Prostate gland (tissue), 2 donors: Measurements from ENCODE around the gene HEG1. TPM values are rescaled to one million over a fixed set of nuclear protein-coding genes. Genes with fewer than 3 reads are reported as not detected.

Experiments
- DNase-seq: peaks from one replicate; pipeline ENCODE4 v3.0.0-alpha.2; 2019; ENCODE audit warnings: low spot score
- H3K27ac ChIP-seq, 2 donors: fragments of 200-600 bp; sonication (generic); 2 replicates each; pipeline ENCODE4 v1.5.1; 2017 to 2019
- H3K27me3 ChIP-seq: fragments of 200-600 bp; sonication (generic); replicated peaks from 2 replicates; pipeline ENCODE4 v1.5.1; 2019; ENCODE audit not compliant: insufficient read depth
- H3K36me3 ChIP-seq, 2 donors: fragments of 200-600 bp; sonication (generic); 1 replicate in 1 of 2; 2 replicates in 1 of 2; pipeline versions ENCODE4 v1.5.1 to v1.8.1; 2017 to 2019
- H3K4me1 ChIP-seq: fragments of 200-600 bp; sonication (generic); replicated peaks from 2 replicates; pipeline ENCODE4 v1.5.1; 2019
- H3K4me3 ChIP-seq, 2 donors: fragments of 200-600 bp; sonication (generic); 2 replicates each; pipeline ENCODE4 v1.5.1; 2017 to 2019
- H3K9me3 ChIP-seq: fragments of 200-600 bp; sonication (generic); 2 replicates; pipeline ENCODE4 v1.5.1; 2017
- CTCF ChIP-seq, 4 experiments: fragments of 200-600 bp in 2 of 4; fragments of 450-650 bp in 2 of 4; sonication (generic) in 2 of 4; IDR thresholded peaks; 1 replicate in 3 of 4; 2 replicates in 1 of 4; pipeline ENCODE4 v1.5.1; 2016 to 2019; ENCODE audit warnings: antibody characterized with exemption in 4 of 4, mild to moderate bottlenecking in 2 of 4, moderate library complexity in 2 of 4
- POLR2A ChIP-seq: fragments of 450-650 bp; IDR thresholded peaks from one replicate; pipeline ENCODE4 v1.6.1; 2016; ENCODE audit warnings: antibody characterized with exemption, mild to moderate bottlenecking
- POLR2AphosphoS5 ChIP-seq: sonication (generic); formaldehyde crosslinking; IDR thresholded peaks from one replicate; pipeline ENCODE4 v1.6.1; 2017; ENCODE audit warnings: antibody characterized with exemption
- WGBS: methylation state at CpG from one replicate; pipeline ENCODE4 v1.1.5; 2018; 5-methylcytosine and 5-hydroxymethylcytosine counted together
- intact Hi-C: fragments of 100-400 bp; cut with DNase I; formaldehyde crosslinking; loops from one replicate; pipeline ENCODE4 v1.14.2; 2022
- total RNA-seq, 2 donors: library from RNA; depleted of rRNA; stranded (reverse); fragments of >200 nt; gene quantifications; one replicate each; pipeline ENCODE4 v1.1.0, GENCODE V29; 2016

Gene HEG1
- total RNA-seq, 2 donors from 2014 or later, result 27.5 to 130 TPM

- Histone ChIP-seq H3K9me3 (no peaks in the 10 kb centered on the region), H3K27me3 (no peaks in the 10 kb centered on the region), H3K36me3 (peaks cover 0 to 3% of the 10 kb centered on the region in 2 donors), H3K4me1 (peaks cover 14% of the 10 kb centered on the region), H3K4me3 (no peak overlapping the region), H3K27ac (no peak overlapping the region)
- WGBS, result 58% methylated on average over 10 of the region's 10 CpGs
- TF ChIP-seq CTCF (IDR thresholded peaks at IDR 0.05), result no peak
- TF ChIP-seq POLR2AphosphoS5, result no peak
- TF ChIP-seq POLR2A, result no peak
- intact Hi-C loops, result loop anchor here (2.0 to 5.0 kb wide), 2 partner anchors 51 to 138 kb away; partner anchors contain the start of gene HEG1
- DNase-seq, result no peak
Measured at GRCh38 chr3:125003859-125004595, 51.8 kb downstream of the HEG1 start.

- peak; percentile 31 for DNase-seq
- 26% methylated on average over 6 of the region's 7 CpGs for whole genome bisulfite sequencing
- intact Hi-C loops, result loop anchor here (2.0 to 5.0 kb wide), 2 partner anchors 51 to 139 kb away; partner anchors contain the start of gene HEG1
- H3K9me3 ChIP-seq, result no peaks in the 10 kb centered on the region
- H3K4me1 ChIP-seq, result peaks cover 14% of the 10 kb centered on the region
- TF ChIP-seq POLR2A, result no peak
- TF ChIP-seq POLR2AphosphoS5, result peak; percentile 22
- H3K4me3 ChIP-seq, result no peak overlapping the region
- peak overlapping the region in 1 of 2 donors; percentile 4 for H3K27ac ChIP-seq
- no peaks in the 10 kb centered on the region for H3K27me3 ChIP-seq
- peaks cover 0 to 3% of the 10 kb centered on the region in 2 donors for H3K36me3 ChIP-seq
Measured at GRCh38 chr3:125003369-125003853, 52.4 kb downstream of the HEG1 start.

GRCh38 chr3:125002414-125003368 is 53.1 kb downstream of the HEG1 start:
- Histone ChIP-seq H3K27ac (peak overlapping the region in 1 of 2 donors; percentile 4), H3K4me1 (peaks cover 14% of the 10 kb centered on the region), H3K4me3 (no peak overlapping the region), H3K9me3 (no peaks in the 10 kb centered on the region), H3K36me3 (peaks cover 0 to 3% of the 10 kb centered on the region in 2 donors), H3K27me3 (no peaks in the 10 kb centered on the region)
- WGBS, result 47% methylated on average over 11 of the region's 11 CpGs
- DNase-seq, result no peak
- intact Hi-C loops, result loop anchor here (2.0 to 5.0 kb wide), 2 partner anchors 52 to 140 kb away; partner anchors contain the start of gene HEG1
- TF ChIP-seq POLR2A, result no peak

- DNase-seq, result no peak
- Histone ChIP-seq H3K27me3 (no peaks in the 10 kb centered on the region), H3K4me1 (peaks cover 14% of the 10 kb centered on the region), H3K4me3 (no peak overlapping the region), H3K9me3 (no peaks in the 10 kb centered on the region), H3K36me3 (peaks cover 0 to 3% of the 10 kb centered on the region in 2 donors), H3K27ac (no peak overlapping the region)
- intact Hi-C loops, result loop anchor here (2.0 to 5.0 kb wide), 2 partner anchors 53 to 141 kb away; partner anchors contain the start of gene HEG1
- WGBS, result 45% methylated on average over 12 of the region's 12 CpGs
- TF ChIP-seq CTCF (IDR thresholded peaks at IDR 0.05) (no peak), POLR2AphosphoS5 (no peak), POLR2A (no peak)
Measured at GRCh38 chr3:125001557-125002413, 54.0 kb downstream of the HEG1 start.

GRCh38 chr3:125000661-125001060 is 55.1 kb downstream of the HEG1 start:
- DNase-seq, result no peak
- Histone ChIP-seq H3K9me3 (no peaks in the 10 kb centered on the region), H3K36me3 (peaks cover 0 to 3% of the 10 kb centered on the region in 2 donors), H3K27me3 (no peaks in the 10 kb centered on the region), H3K4me3 (no peak overlapping the region), H3K27ac (no peak overlapping the region), H3K4me1 (peaks cover 14% of the 10 kb centered on the region)
- intact Hi-C loops, result loop anchor here (5.0 kb wide), 1 partner anchor 142 kb away; no protein-coding TSS in a partner anchor
- 83% methylated on average over 2 of the region's 2 CpGs for WGBS
- TF ChIP-seq POLR2A (no peak), CTCF (IDR thresholded peaks at IDR 0.05) (no peak), POLR2AphosphoS5 (no peak)
